A204.1 (cell line): ENCODE measurements around the gene TRIML2.
"Not testable (repeated sequence)": the region's sequence is repeated elsewhere in the genome, so short reads cannot be mapped to it uniquely, and the experiment has no call there.

Experiments used
- FAIRE-seq: peaks from 2 replicates; lab custom pipeline; 2012; peaks lifted over from hg19 to GRCh38; lab: Jason Lieb, UNC

TRIML2 gene

DNA sequence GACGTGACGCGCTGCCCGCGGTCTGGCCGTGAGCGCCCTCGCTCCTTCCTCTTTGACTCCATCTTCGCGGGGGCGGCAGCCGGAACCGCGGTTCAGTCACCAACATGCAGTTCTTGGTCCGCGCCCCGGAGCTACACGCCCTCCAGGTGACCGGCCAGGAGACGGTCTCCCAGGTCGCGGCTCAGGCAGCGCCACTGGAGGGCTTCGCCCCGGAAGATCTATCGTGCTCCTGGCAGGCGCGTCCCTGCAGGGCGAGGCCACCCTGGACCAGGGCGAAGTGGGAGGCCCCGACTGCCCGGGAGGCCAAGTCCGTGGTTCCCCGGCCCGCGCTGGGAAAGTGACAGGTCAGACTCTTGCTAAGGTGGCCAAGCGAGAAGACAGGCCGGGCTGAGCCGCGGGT lies 2.9 kb downstream of the TRIML2 start:
- FAIRE-seq = no peak

DNA sequence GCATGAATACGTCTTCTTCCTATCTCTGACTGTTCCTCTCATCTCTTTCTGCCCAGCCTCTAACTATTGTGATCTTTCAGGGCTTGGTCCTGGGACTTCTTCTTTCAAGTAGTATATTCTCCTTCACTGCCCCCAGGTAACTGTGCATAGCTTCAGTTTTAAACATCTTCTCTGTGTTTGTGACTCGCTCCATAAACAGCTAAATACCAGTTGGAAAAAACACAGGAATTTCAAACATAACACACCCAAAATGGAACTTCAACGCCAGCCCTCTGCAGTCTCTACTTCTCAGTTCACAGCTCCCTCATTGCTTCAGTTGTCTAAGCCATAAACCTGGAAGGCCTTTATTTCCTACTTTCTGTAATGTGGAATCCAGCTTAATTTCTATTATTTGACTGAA lies 16.6 kb downstream of the TRIML2 start:
- FAIRE-seq = no peak

DNA sequence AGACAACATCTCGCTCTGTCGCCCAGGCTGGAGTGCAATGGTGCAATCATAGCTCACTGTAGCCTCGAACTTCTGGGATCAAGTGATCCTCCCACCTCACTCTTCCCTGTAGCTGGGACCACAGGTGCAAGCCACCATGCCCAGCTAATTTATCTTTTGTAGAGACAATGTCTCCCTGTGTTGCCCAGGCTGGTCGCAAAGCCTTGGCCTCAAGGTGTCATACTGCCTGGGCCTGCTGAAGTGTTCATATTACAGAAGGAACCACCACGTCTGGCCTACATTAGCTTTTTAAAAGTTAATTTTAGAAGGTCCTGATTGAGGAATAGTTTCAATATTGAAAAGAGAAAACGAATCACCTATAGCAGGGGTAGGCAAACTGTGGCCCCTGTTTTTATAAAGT lies 22.5 kb downstream of the TRIML2 start:
- FAIRE-seq = no peak

DNA sequence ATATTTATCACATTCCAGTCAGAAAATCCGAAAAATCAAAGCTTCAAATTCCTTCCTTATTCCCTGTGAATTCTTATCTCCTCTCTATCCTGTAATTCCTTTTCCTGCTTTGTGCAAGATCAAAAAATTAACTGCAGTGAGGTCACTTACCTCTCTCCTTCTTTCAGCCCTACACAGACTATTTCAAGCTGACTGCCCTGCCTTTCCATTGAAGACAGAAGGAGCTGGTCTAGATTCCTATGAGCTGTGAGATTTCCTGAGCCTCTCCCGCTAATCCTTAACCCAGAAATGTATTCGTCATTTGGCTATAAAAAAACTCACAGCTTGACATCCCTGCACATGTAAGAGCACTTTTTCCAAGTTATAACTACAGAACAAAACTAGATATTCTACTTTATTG lies 26.6 kb downstream of the TRIML2 start:
- FAIRE-seq = no peak

DNA sequence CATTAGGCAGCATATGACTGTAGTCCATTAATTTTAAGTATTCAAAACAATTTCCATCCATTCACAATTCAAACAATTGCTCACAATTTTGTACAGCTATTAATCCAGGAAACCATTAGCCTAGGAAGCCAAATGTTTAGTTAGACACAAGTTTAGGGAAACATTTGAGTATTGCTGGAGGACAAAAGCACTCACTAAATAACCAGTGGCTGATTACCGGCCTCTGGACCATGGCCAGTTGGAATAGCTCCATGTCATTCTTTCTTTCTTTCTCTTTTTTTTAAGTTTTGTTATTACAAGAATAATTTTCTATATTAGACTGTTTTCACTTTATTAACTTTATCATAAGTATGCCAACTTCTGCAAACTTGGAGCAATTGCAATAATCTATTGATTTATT lies 31.3 kb downstream of the TRIML2 start:
- no peak for FAIRE-seq

DNA sequence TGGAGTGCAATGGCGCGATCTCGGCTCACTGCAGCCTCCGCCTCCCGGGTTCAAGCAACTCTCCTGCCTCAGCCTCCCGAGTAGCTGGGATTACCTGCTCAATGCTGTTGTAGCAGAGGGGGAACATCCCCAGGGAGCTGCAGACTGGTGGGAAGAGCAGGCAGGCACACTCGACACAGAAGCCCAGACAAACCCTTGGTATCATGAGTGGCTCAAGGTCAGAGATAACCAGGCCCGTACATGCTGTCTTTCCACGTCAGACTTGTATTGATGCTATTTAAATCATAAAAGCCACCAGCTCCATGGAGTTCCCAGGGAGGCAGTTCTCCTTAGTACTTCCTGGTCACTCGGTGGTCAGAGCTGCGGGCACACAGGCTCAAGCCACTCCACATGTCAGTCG lies 33.2 kb downstream of the TRIML2 start:
- FAIRE-seq = no peak

DNA sequence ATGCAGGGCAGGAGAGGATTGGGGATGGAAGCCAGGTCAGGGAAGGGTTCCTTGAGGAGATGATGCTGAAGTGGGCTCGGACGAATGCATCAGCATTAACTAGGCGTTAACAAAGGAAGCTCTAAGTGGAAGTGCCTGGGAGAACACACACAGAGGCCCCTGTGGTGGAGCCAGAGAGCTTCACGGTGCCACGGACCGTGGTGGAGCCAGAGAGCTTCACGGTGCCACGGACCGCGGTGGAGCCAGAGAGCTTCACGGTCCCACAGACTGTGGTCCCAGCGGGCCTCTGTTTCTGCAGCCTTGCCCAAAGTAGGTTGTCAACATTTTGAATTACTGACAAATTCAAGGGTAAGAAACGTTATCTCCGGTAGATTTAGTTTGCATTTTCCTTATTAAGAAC lies 48.3 kb downstream of the TRIML2 start:
- FAIRE-seq = no peak

DNA sequence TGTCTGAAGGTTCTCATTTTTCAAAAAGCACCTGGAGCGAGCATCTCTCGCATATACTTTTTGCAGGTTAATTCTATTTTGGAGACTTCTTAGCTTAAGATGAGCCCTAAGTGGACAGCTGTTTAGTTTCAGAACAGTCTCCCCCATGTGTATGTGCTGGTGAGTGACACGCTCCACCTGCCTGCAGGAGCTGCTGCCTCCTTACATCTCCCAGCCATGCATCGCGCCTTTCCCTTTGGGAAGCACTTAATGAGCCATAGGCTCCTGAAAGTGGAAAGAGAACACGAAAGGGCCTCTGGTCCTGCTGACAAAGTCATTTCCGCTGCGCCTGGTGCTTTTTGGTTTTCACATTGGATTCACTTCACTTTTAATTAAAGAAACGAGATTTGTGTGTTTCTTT lies 56.1 kb downstream of the TRIML2 start:
- FAIRE-seq = no peak

DNA sequence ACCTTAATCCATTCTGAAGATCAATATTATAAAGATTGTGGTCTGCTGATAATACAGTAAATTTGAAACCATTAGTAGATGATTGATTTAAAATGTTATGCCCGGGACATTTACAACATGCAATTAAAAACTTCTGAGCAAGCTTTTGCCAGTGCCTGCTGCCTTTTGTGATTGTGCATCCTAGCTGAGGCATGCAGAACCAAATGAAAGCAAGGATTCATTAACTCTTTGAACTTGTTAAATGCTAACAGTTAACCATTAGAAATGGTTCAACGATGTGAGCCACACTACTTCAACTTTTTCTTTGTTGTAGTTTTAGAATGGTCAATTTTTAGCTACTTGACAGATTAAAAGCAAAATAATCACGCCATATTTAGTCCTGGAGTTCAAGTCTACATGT lies 62.7 kb downstream of the TRIML2 start:
- FAIRE-seq = no peak

DNA sequence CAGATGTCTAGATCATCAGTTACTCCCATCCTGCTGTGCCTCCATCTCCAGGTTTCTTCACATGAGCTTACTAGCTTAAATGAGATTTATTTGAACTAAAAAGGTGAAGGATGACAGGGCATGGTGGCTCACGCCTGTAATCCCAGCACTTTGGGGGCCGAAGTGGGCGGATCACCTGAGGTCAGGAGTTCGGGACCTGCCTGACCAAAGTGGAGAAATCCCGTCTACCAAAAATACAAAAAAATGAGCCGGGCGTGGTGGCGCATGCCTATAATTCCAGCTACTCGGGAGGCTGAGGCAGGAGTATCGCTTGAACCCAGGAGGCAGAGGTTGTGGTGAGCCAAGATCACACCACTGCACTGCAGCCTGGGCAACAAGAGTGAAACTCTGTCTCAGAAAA lies 63.9 kb downstream of the TRIML2 start:
- FAIRE-seq = not testable (repeated sequence)

DNA sequence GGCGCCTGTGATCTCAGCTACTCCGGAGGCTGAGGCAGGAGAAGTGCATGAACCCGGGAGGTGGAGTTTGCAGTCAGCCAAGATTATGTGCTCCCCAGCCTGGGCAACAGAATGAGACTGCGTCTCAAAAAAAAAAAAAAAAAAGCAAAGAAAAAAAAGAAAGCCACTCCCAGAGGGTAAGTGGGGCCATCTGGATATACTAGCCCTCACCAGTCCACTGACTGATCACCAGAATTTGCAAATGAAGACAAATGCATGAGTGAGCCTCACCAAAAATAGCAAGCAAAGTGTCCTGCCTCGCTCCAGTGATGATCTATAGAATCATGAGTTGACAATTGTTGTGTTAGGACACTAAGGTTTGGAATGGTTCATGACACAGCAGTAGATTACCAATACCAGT lies 66.2 kb downstream of the TRIML2 start:
- no peak for FAIRE-seq

DNA sequence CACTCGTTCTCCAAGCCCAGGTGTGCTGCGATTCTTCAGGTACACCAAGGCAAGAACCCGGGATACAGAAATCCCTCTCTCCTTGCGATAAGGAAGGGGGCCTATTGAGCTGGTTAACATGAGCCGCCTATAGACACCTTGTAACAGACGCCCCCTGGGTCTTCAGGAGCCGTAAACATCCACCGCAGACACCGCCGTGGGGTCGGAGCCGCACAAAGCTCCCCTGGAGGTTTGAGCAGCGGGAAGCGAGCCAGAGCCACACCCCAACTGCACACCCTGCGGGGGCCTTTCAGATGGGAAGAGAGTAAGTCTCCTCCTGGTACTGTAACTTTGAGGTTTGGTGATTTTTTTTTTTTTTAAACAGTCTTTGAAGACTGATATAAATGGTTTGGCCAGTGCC lies 67.2 kb downstream of the TRIML2 start:
- FAIRE-seq = no peak

DNA sequence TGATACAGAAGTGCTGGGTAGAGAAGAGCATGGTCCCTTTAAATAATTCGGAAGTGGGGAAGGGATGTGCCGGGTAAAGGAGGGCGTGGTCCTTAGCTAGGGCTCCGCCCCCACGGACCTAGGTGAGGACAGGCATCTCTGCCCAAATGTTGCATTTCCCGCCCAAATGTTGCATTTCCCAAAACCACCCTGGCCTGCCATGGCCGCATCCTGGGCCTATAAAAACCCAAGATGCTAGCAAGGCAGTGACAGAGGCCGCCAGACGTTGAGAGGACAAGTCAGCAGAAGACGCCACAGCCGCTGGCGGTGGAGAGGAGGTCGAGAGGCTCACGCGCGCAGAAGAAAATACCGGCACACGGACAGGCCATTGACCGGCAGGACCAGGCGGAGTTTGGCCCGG lies 67.7 kb downstream of the TRIML2 start:
- no peak for FAIRE-seq
